ENCODE data around the gene NOTUM.

- TF ChIP-seq CTCF (IDR thresholded peaks at IDR 0.05) (no peak), POLR2A (IDR thresholded peaks at IDR 0.05) (no peak)
These were observed 27.7 kb downstream of the NOTUM start for GRCh38 chr17:81933178-81933699.

Data from thyroid gland (tissue), 4 donors.